ENCODE measurements around the gene REC114. TPM values are rescaled to one million over a fixed set of nuclear protein-coding genes. Genes with fewer than 3 reads are reported as not detected.

Gene REC114
- total RNA-seq, 1 experiment from 2014 or later = not detected

DNA sequence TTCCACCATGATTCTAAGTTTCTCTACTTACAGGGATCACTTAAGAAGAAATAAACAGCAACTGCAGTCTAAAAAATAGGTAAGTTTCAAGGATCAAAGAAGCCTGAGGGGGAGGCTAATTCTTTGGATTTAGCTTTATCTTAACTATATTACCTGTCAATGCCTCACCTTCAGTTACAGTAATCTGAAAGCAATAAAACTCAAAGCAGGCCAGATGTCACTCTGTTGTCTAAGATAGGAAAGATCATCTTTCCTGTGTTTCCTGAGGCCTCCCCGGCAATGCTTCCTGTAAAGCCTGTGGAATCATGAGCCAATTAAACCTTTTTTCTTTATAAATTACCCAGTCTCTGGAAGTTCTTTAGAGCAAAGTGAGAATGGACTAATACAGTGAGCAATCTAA, 130.1 kb downstream of the REC114 start:
- TF ChIP-seq, protein P1, sequence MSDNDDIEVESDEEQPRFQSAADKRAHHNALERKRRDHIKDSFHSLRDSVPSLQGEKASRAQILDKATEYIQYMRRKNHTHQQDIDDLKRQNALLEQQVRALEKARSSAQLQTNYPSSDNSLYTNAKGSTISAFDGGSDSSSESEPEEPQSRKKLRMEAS (IDR thresholded peaks at IDR 0.05) = no peak
- no peak for TF ChIP-seq CBX3 (IDR thresholded peaks at IDR 0.05; ENCODE audit: low read depth)
- no peak for TF ChIP-seq ELF1 (IDR thresholded peaks at IDR 0.05; ENCODE audit: borderline replicate concordance, low read depth)
- no peak for TF ChIP-seq POLR2AphosphoS5 (IDR thresholded peaks at IDR 0.05; ENCODE audit: low read depth, low read length)
- no peak for TF ChIP-seq ZFX (IDR thresholded peaks at IDR 0.05)
- TF ChIP-seq SRF (IDR thresholded peaks at IDR 0.05; ENCODE audit: low read depth) = no peak
- TF ChIP-seq, protein P2, sequence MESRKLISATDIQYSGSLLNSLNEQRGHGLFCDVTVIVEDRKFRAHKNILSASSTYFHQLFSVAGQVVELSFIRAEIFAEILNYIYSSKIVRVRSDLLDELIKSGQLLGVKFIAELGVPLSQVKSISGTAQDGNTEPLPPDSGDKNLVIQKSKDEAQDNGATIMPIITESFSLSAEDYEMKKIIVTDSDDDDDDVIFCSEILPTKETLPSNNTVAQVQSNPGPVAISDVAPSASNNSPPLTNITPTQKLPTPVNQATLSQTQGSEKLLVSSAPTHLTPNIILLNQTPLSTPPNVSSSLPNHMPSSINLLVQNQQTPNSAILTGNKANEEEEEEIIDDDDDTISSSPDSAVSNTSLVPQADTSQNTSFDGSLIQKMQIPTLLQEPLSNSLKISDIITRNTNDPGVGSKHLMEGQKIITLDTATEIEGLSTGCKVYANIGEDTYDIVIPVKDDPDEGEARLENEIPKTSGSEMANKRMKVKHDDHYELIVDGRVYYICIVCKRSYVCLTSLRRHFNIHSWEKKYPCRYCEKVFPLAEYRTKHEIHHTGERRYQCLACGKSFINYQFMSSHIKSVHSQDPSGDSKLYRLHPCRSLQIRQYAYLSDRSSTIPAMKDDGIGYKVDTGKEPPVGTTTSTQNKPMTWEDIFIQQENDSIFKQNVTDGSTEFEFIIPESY (IDR thresholded peaks at IDR 0.05; ENCODE audit: extremely low read depth, insufficient replicate concordance, low read length) = no peak
- Histone ChIP-seq H3K4me3 (replicated peaks in 1 of 2; ENCODE audit: low read depth in 1 of 2, low read length in 2 of 2) (no peak overlapping the region), H2AFZ (ENCODE audit: low read depth, low read length, poor library complexity, severe bottlenecking) (no peak overlapping the region), H3K4me2 (ENCODE audit: low read length) (no peak overlapping the region), H3K27me3 (ENCODE audit: insufficient read depth, low read length) (no peaks in the 10 kb centered on the region), H3K36me3 (ENCODE audit: control insufficient read depth in 1 of 2, insufficient read depth in 2 of 2, low read length in 2 of 2) (peaks cover 23 to 36% of the 10 kb centered on the region in 2 experiments; a peak in 3 of 4 replicates), H3K9ac (ENCODE audit: low read length) (no peak overlapping the region), H4K20me1 (ENCODE audit: insufficient read depth) (no peaks in the 10 kb centered on the region), H3K79me2 (ENCODE audit: insufficient read depth, low read length) (no peaks in the 10 kb centered on the region), H3K4me1 (ENCODE audit: control insufficient read depth in 1 of 2, insufficient read depth in 2 of 2, low read length in 2 of 2) (no peaks in the 10 kb centered on the region), H3K9me3 (ENCODE audit: control insufficient read depth in 1 of 2, insufficient read depth in 1 of 2, low read depth in 1 of 2, low read length in 2 of 2) (no peaks in the 10 kb centered on the region), H3K9me2 (ENCODE audit: insufficient read depth) (no peaks in the 10 kb centered on the region), H3K27ac (ENCODE audit: low read depth, low read length) (no peak overlapping the region)
- no peak for DNase-seq (ENCODE audit: low read depth, low spot score)
- no peak for ATAC-seq
- ChIA-PET CTCF (no interaction called here), RAD21 (ENCODE audit: low non-redundant PET in 1 of 2, low total read pairs in 2 of 2, uncharacterized antibody in 2 of 2, unreplicated experiment in 2 of 2) (no interaction called here), POLR2A (interaction anchor here (0.6 kb wide), 1 partner anchor 63 kb away, joined by 3 read pairs; no protein-coding TSS in a partner anchor)
- intact Hi-C loops (cut with micrococcal nuclease) = no loop called here
- no TSS peak for BruUV-seq (replicated peaks)

- POLR2A ChIA-PET = interaction anchor here (0.6 kb wide), 1 partner anchor 63 kb away, joined by 3 read pairs; no protein-coding TSS in a partner anchor
- RAD21 ChIA-PET (ENCODE audit: low non-redundant PET in 1 of 2, low total read pairs in 2 of 2, uncharacterized antibody in 2 of 2, unreplicated experiment in 2 of 2) = no interaction called here
- no peaks in the 10 kb centered on the region for H3K9me2 ChIP-seq (ENCODE audit: insufficient read depth)
- no peak overlapping the region for H3K4me2 ChIP-seq (ENCODE audit: low read length)
- CTCF ChIA-PET = no interaction called here
- intact Hi-C loops (cut with micrococcal nuclease) = no loop called here
- no peaks in the 10 kb centered on the region for H3K4me1 ChIP-seq (ENCODE audit: control insufficient read depth in 1 of 2, insufficient read depth in 2 of 2, low read length in 2 of 2)
- H3K9ac ChIP-seq (ENCODE audit: low read length) = no peak overlapping the region
- H3K79me2 ChIP-seq (ENCODE audit: insufficient read depth, low read length) = no peaks in the 10 kb centered on the region
- ATAC-seq (no peak), DNase-seq (ENCODE audit: low read depth, low spot score) (no peak)
- no TSS peak for BruUV-seq (replicated peaks)
- H4K20me1 ChIP-seq (ENCODE audit: insufficient read depth) = no peaks in the 10 kb centered on the region
- H3K27me3 ChIP-seq (ENCODE audit: insufficient read depth, low read length) = no peaks in the 10 kb centered on the region
- no peak overlapping the region for H3K27ac ChIP-seq (ENCODE audit: low read depth, low read length)
- no peak overlapping the region for H3K4me3 ChIP-seq (replicated peaks in 1 of 2; ENCODE audit: low read depth in 1 of 2, low read length in 2 of 2)
- no peaks in the 10 kb centered on the region for H3K9me3 ChIP-seq (ENCODE audit: control insufficient read depth in 1 of 2, insufficient read depth in 1 of 2, low read depth in 1 of 2, low read length in 2 of 2)
- H3K36me3 ChIP-seq (ENCODE audit: control insufficient read depth in 1 of 2, insufficient read depth in 2 of 2, low read length in 2 of 2) = peaks cover 23 to 33% of the 10 kb centered on the region in 2 experiments; a peak in 3 of 4 replicates
- no peak overlapping the region for H2AFZ ChIP-seq (ENCODE audit: low read depth, low read length, poor library complexity, severe bottlenecking)
- TF ChIP-seq YY1 (IDR thresholded peaks at IDR 0.05; ENCODE audit: extremely low read depth, insufficient replicate concordance, low read depth, low read length) (no peak), REST (IDR thresholded peaks at IDR 0.05; ENCODE audit: low read depth) (no peak), SRF (IDR thresholded peaks at IDR 0.05; ENCODE audit: low read depth) (no peak), ZFX (IDR thresholded peaks at IDR 0.05) (no peak), EGR1 (IDR thresholded peaks at IDR 0.05; ENCODE audit: low read depth) (no peak), ZNF274 (IDR thresholded peaks at IDR 0.05; ENCODE audit: low read depth, low read length) (no peak), SIN3A (IDR thresholded peaks at IDR 0.05; ENCODE audit: low read depth) (no peak), POLR2A (IDR thresholded peaks at IDR 0.05; ENCODE audit: borderline replicate concordance, extremely low read depth, insufficient read depth, insufficient read length) (no peak), SP1 (IDR thresholded peaks at IDR 0.05; ENCODE audit: low read depth) (no peak), POLR2AphosphoS5 (IDR thresholded peaks at IDR 0.05; ENCODE audit: low read depth, low read length) (no peak), TCF7L2 (IDR thresholded peaks at IDR 0.05; ENCODE audit: borderline replicate concordance, extremely low read depth, insufficient read depth, insufficient read length) (no peak), EZH2 (IDR thresholded peaks at IDR 0.05) (no peak)
Observed at GRCh38 chr15:73573572-73573971, 130.6 kb downstream of the REC114 start.
